GM12892 (cell line): ENCODE results near the gene HOMER2.

ENCODE experiments used
- POLR2AphosphoS5 ChIP-seq: IDR thresholded peaks from 2 replicates; pipeline ENCODE4 v1.6.1; 2011; ENCODE audit warnings: low read depth, low read length, control low read depth
- TAF1 ChIP-seq: IDR thresholded peaks from 2 replicates; pipeline ENCODE4 v1.6.1; 2011; ENCODE audit warnings: low read depth, mild to moderate bottlenecking, control low read depth, low read length, borderline replicate concordance

GRCh38 chr15:82847703-82848102, 104.8 kb downstream of the HOMER2 start:
- TF ChIP-seq POLR2AphosphoS5 (no peak), TAF1 (no peak)
